Epithelial cell of prostate (primary cell): ENCODE measurements around the gene AVPR2.

Source experiments
- DNase-seq: peaks from one replicate; pipeline ENCODE4 v3.0.0-alpha.2; 2011; ENCODE audit warnings: low read depth, low spot score
- H3K27ac ChIP-seq: fragments of 450-650 bp; 2 replicates; pipeline ENCODE4 v1.5.1; 2017; ENCODE audit warnings: mild to moderate bottlenecking

AVPR2 gene

GRCh38 chrX:153903991-153904957, at the start of gene AVPR2:
AVPR2 (plus strand) TSS chrX:153904673; CDS start chrX:153905146, 473 bp downstream.
- H3K27ac ChIP-seq: no peak within 1 kb of the TSS
- DNase-seq: no peak

- no peak for DNase-seq
- H3K27ac ChIP-seq: no peak overlapping the region
Measured at GRCh38 chrX:153854702-153855101, 49.8 kb upstream of the AVPR2 start.

- DNase-seq: no peak
- H3K27ac ChIP-seq: no peak overlapping the region
Measured at GRCh38 chrX:153857348-153857903, 47.0 kb upstream of the AVPR2 start.

GRCh38 chrX:153861151-153861550, 43.3 kb upstream of the AVPR2 start:
- H3K27ac ChIP-seq: no peak overlapping the region
- no peak for DNase-seq

GRCh38 chrX:153861733-153862310, 42.7 kb upstream of the AVPR2 start:
- no peak overlapping the region for H3K27ac ChIP-seq
- no peak for DNase-seq

GRCh38 chrX:153862369-153863250, 41.9 kb upstream of the AVPR2 start:
- DNase-seq: no peak
- H3K27ac ChIP-seq: no peak overlapping the region

- no peak for DNase-seq
- H3K27ac ChIP-seq: no peak overlapping the region
Measured at GRCh38 chrX:153863251-153863991, 41.1 kb upstream of the AVPR2 start.

GRCh38 chrX:153864101-153864500, 40.4 kb upstream of the AVPR2 start:
- H3K27ac ChIP-seq: no peak overlapping the region
- no peak for DNase-seq

- no peak overlapping the region for H3K27ac ChIP-seq
- no peak for DNase-seq
Measured at GRCh38 chrX:153864561-153865320, 39.7 kb upstream of the AVPR2 start.

- DNase-seq: no peak
- H3K27ac ChIP-seq: no peak overlapping the region
Measured at GRCh38 chrX:153865321-153865580, 39.2 kb upstream of the AVPR2 start.

- no peak for DNase-seq
- no peak overlapping the region for H3K27ac ChIP-seq
Measured at GRCh38 chrX:153865685-153866084, 38.8 kb upstream of the AVPR2 start.

GRCh38 chrX:153866302-153867019, 38.0 kb upstream of the AVPR2 start:
- H3K27ac ChIP-seq: no peak overlapping the region
- no peak for DNase-seq

- no peak overlapping the region for H3K27ac ChIP-seq
- DNase-seq: no peak
Measured at GRCh38 chrX:153867139-153867538, 37.3 kb upstream of the AVPR2 start.

GRCh38 chrX:153867671-153868070, 36.8 kb upstream of the AVPR2 start:
- no peak overlapping the region for H3K27ac ChIP-seq
- no peak for DNase-seq

- DNase-seq: no peak
- no peak overlapping the region for H3K27ac ChIP-seq
Measured at GRCh38 chrX:153868576-153869472, 35.6 kb upstream of the AVPR2 start.

GRCh38 chrX:153869473-153870287, 34.8 kb upstream of the AVPR2 start:
- DNase-seq: no peak
- no peak overlapping the region for H3K27ac ChIP-seq

GRCh38 chrX:153870288-153870690, 34.2 kb upstream of the AVPR2 start:
- H3K27ac ChIP-seq: no peak overlapping the region
- no peak for DNase-seq
